Colonic mucosa (tissue), 4 donors: Measurements from ENCODE around the gene GRIA4. TPM values are rescaled to one million over a fixed set of nuclear protein-coding genes. Genes with fewer than 3 reads are reported as not detected.

ENCODE experiments used
- DNase-seq: peaks from one replicate; pipeline ENCODE4 v3.0.0-alpha.2; 2020
- H3K27ac ChIP-seq: fragments of 200-600 bp; one replicate; pipeline ENCODE4 v1.8.0; 2021
- H3K27me3 ChIP-seq: fragments of 200-600 bp; one replicate; pipeline ENCODE4 v1.8.0; 2021
- H3K36me3 ChIP-seq: fragments of 200-600 bp; one replicate; pipeline ENCODE4 v1.8.0; 2021
- H3K4me1 ChIP-seq: fragments of 200-600 bp; one replicate; pipeline ENCODE4 v1.8.0; 2021; ENCODE audit warnings: mild to moderate bottlenecking
- H3K4me3 ChIP-seq: fragments of 200-600 bp; one replicate; pipeline ENCODE4 v1.8.0; 2021
- H3K9ac ChIP-seq, 2 donors: one replicate each; pipeline ENCODE4 v1.7.0; 2013; ENCODE audit warnings: control low read depth in 2 of 2, low read depth in 2 of 2, low read length in 2 of 2
- H3K9me3 ChIP-seq: fragments of 200-600 bp; one replicate; pipeline ENCODE4 v1.8.0; 2021
- intact Hi-C: fragments of 100-400 bp; cut with DNase I; formaldehyde crosslinking; loops from one replicate; pipeline ENCODE4 v1.14.1; 2022
- total RNA-seq, 2 donors: library from RNA; stranded (reverse); fragmentation: NEBNext Ultra II Directional in 1 of 2; extraction: Animal tissue kit (Norgen Biotek cat#: 25700) in 1 of 2; gene quantifications; one replicate each; pipeline ENCODE4 v1.2.1, GENCODE V29; 2021
- TF ChIP-seq, protein P1 (sequence below): fragments of 200-600 bp; IDR thresholded peaks from one replicate; pipeline ENCODE4 v1.8.0; 2022; ENCODE audit warnings: antibody characterized with exemption, mild to moderate bottlenecking
- donor health status: healthy.
- donor health status: DM: no; HTN: no; CAD: no.
- donor health status: DM: no; HTN: no; CAD: no.

Gene GRIA4
- total RNA-seq, 2 donors from 2014 or later = 0.67 to 0.69 TPM

DNA sequence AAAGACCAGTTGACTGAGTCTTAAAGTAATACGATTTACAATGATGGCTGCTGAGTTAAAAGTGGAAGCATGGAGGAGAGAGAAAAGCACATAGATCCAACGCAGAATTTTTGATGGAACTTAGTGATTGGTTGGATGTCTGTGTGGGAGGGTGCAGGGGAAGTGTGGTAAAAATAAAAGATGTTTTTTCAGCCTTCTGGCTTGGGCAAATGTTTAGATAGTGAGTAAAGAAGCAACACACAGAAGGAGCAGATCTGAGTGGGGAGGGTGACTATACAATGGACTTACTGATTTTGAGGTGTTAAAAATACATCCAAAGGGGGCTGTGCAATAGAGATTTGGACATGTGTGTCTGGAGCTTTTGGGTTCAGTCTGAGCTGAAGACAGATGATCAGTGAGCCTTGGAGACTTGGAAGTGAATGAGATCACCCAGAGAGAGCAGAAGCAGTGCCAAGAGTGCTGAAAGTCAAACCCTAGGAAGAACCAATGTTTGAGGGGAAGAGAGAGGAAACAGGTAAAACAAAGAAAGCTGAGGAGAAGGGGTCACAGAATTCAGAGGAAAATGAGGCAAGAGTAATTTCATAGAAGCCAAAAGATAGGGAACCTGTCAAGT, 8.6 kb downstream of the GRIA4 start:
- Histone ChIP-seq H3K9ac (no peak overlapping the region), H3K9me3 (no peaks in the 10 kb centered on the region), H3K27ac (no peak overlapping the region), H3K4me3 (no peak overlapping the region), H3K36me3 (no peaks in the 10 kb centered on the region), H3K27me3 (no peaks in the 10 kb centered on the region), H3K4me1 (no peaks in the 10 kb centered on the region)
- TF ChIP-seq, protein P1, sequence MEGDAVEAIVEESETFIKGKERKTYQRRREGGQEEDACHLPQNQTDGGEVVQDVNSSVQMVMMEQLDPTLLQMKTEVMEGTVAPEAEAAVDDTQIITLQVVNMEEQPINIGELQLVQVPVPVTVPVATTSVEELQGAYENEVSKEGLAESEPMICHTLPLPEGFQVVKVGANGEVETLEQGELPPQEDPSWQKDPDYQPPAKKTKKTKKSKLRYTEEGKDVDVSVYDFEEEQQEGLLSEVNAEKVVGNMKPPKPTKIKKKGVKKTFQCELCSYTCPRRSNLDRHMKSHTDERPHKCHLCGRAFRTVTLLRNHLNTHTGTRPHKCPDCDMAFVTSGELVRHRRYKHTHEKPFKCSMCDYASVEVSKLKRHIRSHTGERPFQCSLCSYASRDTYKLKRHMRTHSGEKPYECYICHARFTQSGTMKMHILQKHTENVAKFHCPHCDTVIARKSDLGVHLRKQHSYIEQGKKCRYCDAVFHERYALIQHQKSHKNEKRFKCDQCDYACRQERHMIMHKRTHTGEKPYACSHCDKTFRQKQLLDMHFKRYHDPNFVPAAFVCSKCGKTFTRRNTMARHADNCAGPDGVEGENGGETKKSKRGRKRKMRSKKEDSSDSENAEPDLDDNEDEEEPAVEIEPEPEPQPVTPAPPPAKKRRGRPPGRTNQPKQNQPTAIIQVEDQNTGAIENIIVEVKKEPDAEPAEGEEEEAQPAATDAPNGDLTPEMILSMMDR = no peak
- intact Hi-C loops = no loop called here
- DNase-seq = no peak

DNA sequence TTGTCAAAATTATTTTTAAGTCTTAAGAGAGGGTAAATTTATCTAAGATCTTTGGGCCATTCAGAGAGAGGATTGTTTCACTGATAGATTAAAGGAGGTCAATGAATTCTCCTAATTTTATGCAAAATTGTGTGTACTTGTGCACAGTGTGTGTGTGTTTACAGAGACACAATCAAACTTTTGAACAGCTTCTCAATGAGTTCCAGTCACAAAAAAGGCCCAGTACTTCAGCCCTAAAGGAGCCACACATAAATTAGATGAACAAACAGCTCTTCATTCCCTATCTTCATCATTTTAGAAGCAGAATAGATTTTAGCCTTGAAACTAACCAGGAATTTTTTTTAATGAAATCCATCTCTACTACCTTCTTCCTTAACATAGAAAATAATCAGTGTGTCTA, 9.7 kb downstream of the GRIA4 start:
- intact Hi-C loops = no loop called here

DNA sequence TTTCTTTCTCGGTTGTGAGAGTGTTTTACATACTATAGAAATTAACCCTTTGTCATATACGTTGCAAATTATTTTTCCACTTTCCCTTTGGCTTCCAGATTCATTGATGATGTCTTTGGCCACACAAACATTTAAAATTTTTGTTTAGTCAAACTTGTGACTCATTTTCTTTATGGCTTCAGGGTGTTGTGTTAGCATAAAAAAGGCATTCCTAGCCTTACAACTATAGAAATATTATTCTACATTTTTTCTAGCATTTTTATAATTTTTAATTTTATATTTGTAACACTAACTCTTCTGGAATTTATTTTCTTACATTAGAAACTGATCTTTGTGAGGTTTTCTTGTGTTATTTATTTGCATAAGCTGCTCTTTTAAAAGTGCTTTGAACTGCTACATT, 12.1 kb downstream of the GRIA4 start:
- Histone ChIP-seq H3K27ac (no peak overlapping the region), H3K4me3 (no peak overlapping the region), H3K36me3 (no peaks in the 10 kb centered on the region), H3K9ac (no peak overlapping the region), H3K27me3 (no peaks in the 10 kb centered on the region), H3K9me3 (no peaks in the 10 kb centered on the region), H3K4me1 (no peaks in the 10 kb centered on the region)
- TF ChIP-seq, protein P1 = no peak
- intact Hi-C loops = no loop called here
- DNase-seq = no peak

More for the DNA sequence above, 9.7 kb downstream of the GRIA4 start:
- Histone ChIP-seq H3K4me1 (no peaks in the 10 kb centered on the region), H3K27ac (no peak overlapping the region), H3K36me3 (no peaks in the 10 kb centered on the region), H3K4me3 (no peak overlapping the region), H3K9me3 (no peaks in the 10 kb centered on the region), H3K9ac (no peak overlapping the region), H3K27me3 (no peaks in the 10 kb centered on the region)
- TF ChIP-seq, protein P1 = no peak
- no peak for DNase-seq

DNA sequence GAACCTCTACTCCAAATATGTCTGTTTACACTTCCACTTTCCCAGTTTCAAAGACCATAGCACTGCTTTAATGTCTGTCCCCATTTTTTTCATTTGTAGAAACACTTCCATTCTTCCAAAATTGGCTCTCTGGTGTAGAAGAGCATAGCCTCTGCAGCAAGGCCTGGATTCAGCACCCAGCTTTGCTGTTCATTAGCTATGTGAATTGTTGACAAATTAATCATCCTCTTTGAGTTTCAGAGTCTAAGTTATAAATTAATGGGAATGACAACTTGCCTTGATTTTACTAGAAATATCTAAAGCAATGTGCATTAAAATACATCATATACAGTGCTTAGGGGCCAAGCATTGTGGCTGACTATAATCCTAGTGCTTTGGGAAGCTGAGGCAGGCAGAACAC, 22.4 kb downstream of the GRIA4 start:
- DNase-seq = no peak
- H3K27ac ChIP-seq = no peak overlapping the region
- TF ChIP-seq, protein P1 = no peak
- H3K4me3 ChIP-seq = no peak overlapping the region
- H3K9ac ChIP-seq = no peak overlapping the region
- H3K9me3 ChIP-seq = no peaks in the 10 kb centered on the region
- intact Hi-C loops = no loop called here
- H3K4me1 ChIP-seq = no peaks in the 10 kb centered on the region
- no peaks in the 10 kb centered on the region for H3K36me3 ChIP-seq
- no peaks in the 10 kb centered on the region for H3K27me3 ChIP-seq

- no peak for DNase-seq
- Histone ChIP-seq H3K9me3 (no peaks in the 10 kb centered on the region), H3K27me3 (no peaks in the 10 kb centered on the region), H3K4me3 (no peak overlapping the region), H3K27ac (no peak overlapping the region), H3K9ac (no peak overlapping the region), H3K4me1 (no peaks in the 10 kb centered on the region), H3K36me3 (no peaks in the 10 kb centered on the region)
- TF ChIP-seq, protein P1 = no peak
- intact Hi-C loops = no loop called here
These were observed 25.6 kb downstream of the GRIA4 start for GRCh38 chr11:105635466-105635865.
